K562 (cell line): ENCODE results near the gene TMEM208. TPM values are rescaled to one million over a fixed set of nuclear protein-coding genes. Genes with fewer than 3 reads are reported as not detected.

Experiments
- ARID1B ChIP-seq: fragments of 450-650 bp; IDR thresholded peaks from 2 replicates; pipeline ENCODE4 v1.6.1; 2016; ENCODE audit warnings: antibody characterized with exemption, mild to moderate bottlenecking, inconsistent platforms
- ATF1 ChIP-seq, 2 experiments: fragments of 450-650 bp in 1 of 2; IDR thresholded peaks; 2 replicates each; pipeline ENCODE4 v1.6.1; 2016; ENCODE audit warnings: missing compliant biosample characterization in 1 of 2, missing genetic modification characterization in 1 of 2
- DDX20 ChIP-seq: fragments of 450-650 bp; IDR thresholded peaks from 2 replicates; pipeline ENCODE4 v1.6.1; 2016; ENCODE audit warnings: missing genetic modification characterization, low read depth, mild to moderate bottlenecking, missing compliant biosample characterization, moderate library complexity
- GATAD2B ChIP-seq: fragments of 450-650 bp; IDR thresholded peaks from 2 replicates; pipeline ENCODE4 v1.6.1; 2017; ENCODE audit warnings: mild to moderate bottlenecking, borderline replicate concordance
- KDM5B ChIP-seq: fragments of 200-600 bp; sonication (generic); IDR thresholded peaks from 2 replicates; pipeline ENCODE4 v1.6.1; 2012; ENCODE audit warnings: low read depth, mild to moderate bottlenecking, moderate library complexity, low read length, control low read depth, inconsistent platforms; ENCODE audit not compliant: insufficient replicate concordance
- MAFF ChIP-seq: IDR thresholded peaks from 2 replicates; pipeline ENCODE4 v1.6.1; 2012; ENCODE audit warnings: low read length, improper control_type of control experiment
- NCOA4 ChIP-seq: fragments of 450-650 bp; IDR thresholded peaks from 2 replicates; pipeline ENCODE4 v1.6.1; 2018; ENCODE audit warnings: mild to moderate bottlenecking; ENCODE audit not compliant: partially characterized antibody
- RBM14 ChIP-seq: fragments of 200-400 bp; formaldehyde crosslinking; IDR thresholded peaks from 2 replicates; pipeline ENCODE4 v1.6.1; 2018; ENCODE audit warnings: low read depth, mild to moderate bottlenecking, low read length, moderate library complexity, borderline replicate concordance; ENCODE audit not compliant: insufficient read depth
- RFX7 ChIP-seq: fragments of 250-450 bp; sonication (Bioruptor Pico); IDR thresholded peaks from 2 replicates; pipeline ENCODE4 v1.5.1; 2021; ENCODE audit warnings: mild to moderate bottlenecking
- SAP30 ChIP-seq: fragments of 200-600 bp; sonication (generic); IDR thresholded peaks from 2 replicates; pipeline ENCODE4 v1.6.1; 2012; ENCODE audit warnings: borderline replicate concordance, low read depth, mild to moderate bottlenecking, moderate library complexity, low read length, control low read depth, inconsistent platforms; ENCODE audit not compliant: insufficient read depth, poor library complexity, severe bottlenecking
- SRSF9 ChIP-seq: fragments of 200-400 bp; formaldehyde crosslinking; IDR thresholded peaks from 2 replicates; pipeline ENCODE4 v1.6.1; 2017; ENCODE audit warnings: low read depth, low read length, borderline replicate concordance
- SUPT5H ChIP-seq: fragments of 450-650 bp; IDR thresholded peaks from 2 replicates; pipeline ENCODE4 v1.6.1; 2016
- TBP ChIP-seq: optimal IDR thresholded peaks from 2 replicates; pipeline ENCODE3; 2011; ENCODE audit warnings: low read depth, low read length, improper control_type of control experiment
- ZNF146 ChIP-seq: IDR thresholded peaks from one replicate; pipeline ENCODE4 v1.6.1; 2018; ENCODE audit warnings: missing compliant biosample characterization; ENCODE audit not compliant: unreplicated experiment
- ZNF174 ChIP-seq: fragments of 250-450 bp; sonication (Bioruptor Pico); IDR thresholded peaks from 2 replicates; pipeline ENCODE4 v1.4.0; 2020; ENCODE audit warnings: mild to moderate bottlenecking
- ZNF212 ChIP-seq: fragments of 450-650 bp; formaldehyde crosslinking; IDR thresholded peaks from 2 replicates; pipeline ENCODE4 v1.4.0; 2020; ENCODE audit warnings: mild to moderate bottlenecking
- ZNF561 ChIP-seq: fragments of 450-650 bp; formaldehyde crosslinking; conservative IDR thresholded peaks from 2 replicates; pipeline ENCODE4 v1.4.0; 2020; ENCODE audit warnings: mild to moderate bottlenecking, moderate library complexity
- ZNF609 ChIP-seq: sonication (generic); formaldehyde crosslinking; IDR thresholded peaks from 2 replicates; pipeline ENCODE4 v1.8.1; 2023; ENCODE audit warnings: missing genetic modification reagents, mild to moderate bottlenecking, borderline replicate concordance
- ZNF644 ChIP-seq: fragments of 200-800 bp; sonication (Bioruptor generic); IDR thresholded peaks from 2 replicates; pipeline ENCODE4 v1.6.1; 2016; ENCODE audit warnings: low read depth, missing genetic modification characterization, missing compliant biosample characterization
- polyA plus RNA-seq, 8 experiments: library from polyadenylated mRNA; depleted of rRNA in 4 of 8; stranded (reverse) in 5 of 8; unstranded in 3 of 8; fragments of >200 nt; fragmentation: Nextera tagmentation in 2 of 8; fragmentation: Illumina TruSeq in 1 of 8; extraction: Ambion mirVana in 2 of 8; extraction: Trizol in 1 of 8; gene quantifications; 2 replicates each; pipeline versions ENCODE4 v1.2.1 to v1.2.3, GENCODE V29; 2011 to 2014; ENCODE audit warnings: inconsistent platforms in 1 of 8, missing spikeins in 1 of 8
- total RNA-seq, 7 experiments: library from RNA; depleted of rRNA in 6 of 7; stranded (reverse); fragments of >200 nt in 6 of 7; fragmentation: Illumina TruSeq in 2 of 7; extraction: Trizol in 2 of 7; gene quantifications; 2 replicates each; pipeline versions ENCODE4 v1.2.1 to v1.2.3, GENCODE V29; 2011 to 2021; ENCODE audit warnings: low replicate concordance in 1 of 7
- TF ChIP-seq, protein P1 (sequence below): fragments of 250-450 bp; sonication (Bioruptor Pico); IDR thresholded peaks from 2 replicates; pipeline ENCODE4 v1.8.0; 2022; ENCODE audit warnings: inconsistent platforms
- TF ChIP-seq, protein P2 (sequence below): fragments of 450-650 bp; IDR thresholded peaks from 2 replicates; pipeline ENCODE4 v1.6.1; 2016

TMEM208 gene
- total and polyA plus RNA-seq, 9 of the 15 experiments (the other 6 are each of a cell fraction or from before 2014, with no cell fraction given): 31.8 to 239 (median 54.3) TPM

GRCh38 chr16:67184995-67185650, 41.8 kb upstream of the TMEM208 start (continued):
- TF ChIP-seq ARID1B: peak; percentile 29; the same call in 1 of the 2 replicates
- TF ChIP-seq RFX7 (CRISPR knock-in tag): no peak
- no peak for TF ChIP-seq ZNF561 (CRISPR knock-in tag)
- TF ChIP-seq ZNF609 (CRISPR knock-in tag): no peak; the same call in 1 of the 2 replicates
- TF ChIP-seq RBM14: no peak
- TF ChIP-seq ZNF146: peak; percentile 11
- no peak for TF ChIP-seq MAFF
- no peak for TF ChIP-seq SUPT5H
- TF ChIP-seq ATF1 (CRISPR knock-in tag; IDR thresholded peaks at IDR 0.05): no peak
- TF ChIP-seq ATF1 (tag; IDR thresholded peaks at IDR 0.05): no peak; the same call in 1 of the 2 replicates
- no peak for TF ChIP-seq GATAD2B
- TF ChIP-seq NCOA4: no peak
- TF ChIP-seq, protein P1, sequence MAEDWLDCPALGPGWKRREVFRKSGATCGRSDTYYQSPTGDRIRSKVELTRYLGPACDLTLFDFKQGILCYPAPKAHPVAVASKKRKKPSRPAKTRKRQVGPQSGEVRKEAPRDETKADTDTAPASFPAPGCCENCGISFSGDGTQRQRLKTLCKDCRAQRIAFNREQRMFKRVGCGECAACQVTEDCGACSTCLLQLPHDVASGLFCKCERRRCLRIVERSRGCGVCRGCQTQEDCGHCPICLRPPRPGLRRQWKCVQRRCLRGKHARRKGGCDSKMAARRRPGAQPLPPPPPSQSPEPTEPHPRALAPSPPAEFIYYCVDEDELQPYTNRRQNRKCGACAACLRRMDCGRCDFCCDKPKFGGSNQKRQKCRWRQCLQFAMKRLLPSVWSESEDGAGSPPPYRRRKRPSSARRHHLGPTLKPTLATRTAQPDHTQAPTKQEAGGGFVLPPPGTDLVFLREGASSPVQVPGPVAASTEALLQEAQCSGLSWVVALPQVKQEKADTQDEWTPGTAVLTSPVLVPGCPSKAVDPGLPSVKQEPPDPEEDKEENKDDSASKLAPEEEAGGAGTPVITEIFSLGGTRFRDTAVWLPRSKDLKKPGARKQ (CRISPR knock-in tag): no peak
- no peak for TF ChIP-seq ZNF212 (CRISPR knock-in tag)
- TF ChIP-seq SAP30: peak; percentile 87
- TF ChIP-seq DDX20 (tag): no peak
- TF ChIP-seq KDM5B: no peak
- TF ChIP-seq TBP: no peak
- TF ChIP-seq SRSF9: no peak
- TF ChIP-seq ZNF644 (tag): 0 out of 2 replicates have a peak, but pooled peaks have one; percentile 19
- TF ChIP-seq ZNF174 (CRISPR knock-in tag): no peak
- TF ChIP-seq, protein P2, sequence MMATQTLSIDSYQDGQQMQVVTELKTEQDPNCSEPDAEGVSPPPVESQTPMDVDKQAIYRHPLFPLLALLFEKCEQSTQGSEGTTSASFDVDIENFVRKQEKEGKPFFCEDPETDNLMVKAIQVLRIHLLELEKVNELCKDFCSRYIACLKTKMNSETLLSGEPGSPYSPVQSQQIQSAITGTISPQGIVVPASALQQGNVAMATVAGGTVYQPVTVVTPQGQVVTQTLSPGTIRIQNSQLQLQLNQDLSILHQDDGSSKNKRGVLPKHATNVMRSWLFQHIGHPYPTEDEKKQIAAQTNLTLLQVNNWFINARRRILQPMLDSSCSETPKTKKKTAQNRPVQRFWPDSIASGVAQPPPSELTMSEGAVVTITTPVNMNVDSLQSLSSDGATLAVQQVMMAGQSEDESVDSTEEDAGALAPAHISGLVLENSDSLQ: no peak
